NB4 (cell line): ENCODE data around the gene ZNF491.

Source experiments
- DNase-seq: peaks from one replicate; pipeline ENCODE4 v3.0.0; 2010; ENCODE audit warnings: low read depth
- H3K4me3 ChIP-seq: one replicate; pipeline ENCODE4 v1.5.1; 2011; ENCODE audit warnings: mild to moderate bottlenecking, low read depth, low read length, moderate library complexity
- MYC ChIP-seq: IDR thresholded peaks from 2 replicates; pipeline ENCODE4 v1.6.1; 2011; ENCODE audit warnings: low read depth, low read length
- POLR2A ChIP-seq: IDR thresholded peaks from 2 replicates; pipeline ENCODE4 v1.6.1; 2011; ENCODE audit warnings: mild to moderate bottlenecking; ENCODE audit not compliant: insufficient read length; ENCODE audit errors: extremely low read depth
- TF ChIP-seq, protein P1 (sequence below): IDR thresholded peaks from 2 replicates; pipeline ENCODE4 v1.6.1; 2011; ENCODE audit warnings: low read depth, low read length
- TF ChIP-seq, protein P2 (sequence below): IDR thresholded peaks from one replicate; pipeline ENCODE4 v1.5.1; 2012; ENCODE audit warnings: low read depth, low read length

Gene ZNF491

DNA sequence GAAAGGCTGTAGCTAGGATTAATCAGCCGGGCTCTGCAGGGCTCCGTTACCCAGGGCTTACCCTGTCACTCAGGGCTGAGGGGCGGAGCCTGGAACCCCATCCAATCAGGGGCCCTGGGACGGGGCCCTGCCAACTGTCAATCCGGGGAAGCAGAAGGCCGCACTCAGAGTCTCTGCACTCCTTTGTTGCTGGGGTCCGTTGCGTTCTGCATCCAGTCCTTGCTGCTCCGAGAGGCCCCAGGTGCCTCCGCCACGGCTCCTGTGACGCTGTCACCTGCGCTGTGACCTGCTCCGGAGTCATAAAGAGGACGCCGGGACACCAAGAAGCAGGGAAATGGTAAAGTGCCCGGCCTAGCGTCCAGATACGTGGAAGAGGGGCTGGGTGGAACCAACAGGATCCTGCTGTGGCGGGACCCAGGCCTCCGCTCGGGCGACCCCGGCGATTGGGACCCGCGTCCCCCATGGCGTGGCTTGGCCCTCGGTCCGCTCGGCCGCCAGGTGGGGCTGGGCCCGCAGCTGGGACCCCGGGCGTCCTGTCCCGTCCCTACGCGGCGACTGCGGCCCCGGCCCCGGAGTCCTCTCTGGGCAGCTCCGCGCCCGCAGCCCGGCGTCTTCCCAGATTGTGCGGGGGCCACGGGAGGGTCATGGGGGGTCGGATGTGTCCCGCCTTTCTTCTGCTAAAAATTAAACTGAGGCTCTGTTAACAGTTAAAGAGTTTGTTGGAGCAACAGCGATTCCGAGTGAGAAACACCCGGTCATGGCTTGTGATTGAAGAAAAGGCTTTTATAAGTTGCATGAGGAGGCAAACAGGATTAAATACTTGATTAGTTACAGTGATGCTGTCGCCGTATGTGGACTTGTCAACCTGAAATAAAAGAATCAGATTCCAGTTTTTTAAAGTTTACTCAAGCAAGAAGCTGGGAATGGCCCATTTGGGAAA, at the start of gene ZNF491:
ZNF491 (plus strand) TSS at position 133 of the 940 bp plus-strand sequence. CDS start 7,431 bp downstream, outside the sequence.
- H3K4me3 ChIP-seq: peak within 1 kb of the TSS; percentile 72
- TF ChIP-seq, protein P1, sequence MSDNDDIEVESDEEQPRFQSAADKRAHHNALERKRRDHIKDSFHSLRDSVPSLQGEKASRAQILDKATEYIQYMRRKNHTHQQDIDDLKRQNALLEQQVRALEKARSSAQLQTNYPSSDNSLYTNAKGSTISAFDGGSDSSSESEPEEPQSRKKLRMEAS: no peak
- TF ChIP-seq, protein P2, sequence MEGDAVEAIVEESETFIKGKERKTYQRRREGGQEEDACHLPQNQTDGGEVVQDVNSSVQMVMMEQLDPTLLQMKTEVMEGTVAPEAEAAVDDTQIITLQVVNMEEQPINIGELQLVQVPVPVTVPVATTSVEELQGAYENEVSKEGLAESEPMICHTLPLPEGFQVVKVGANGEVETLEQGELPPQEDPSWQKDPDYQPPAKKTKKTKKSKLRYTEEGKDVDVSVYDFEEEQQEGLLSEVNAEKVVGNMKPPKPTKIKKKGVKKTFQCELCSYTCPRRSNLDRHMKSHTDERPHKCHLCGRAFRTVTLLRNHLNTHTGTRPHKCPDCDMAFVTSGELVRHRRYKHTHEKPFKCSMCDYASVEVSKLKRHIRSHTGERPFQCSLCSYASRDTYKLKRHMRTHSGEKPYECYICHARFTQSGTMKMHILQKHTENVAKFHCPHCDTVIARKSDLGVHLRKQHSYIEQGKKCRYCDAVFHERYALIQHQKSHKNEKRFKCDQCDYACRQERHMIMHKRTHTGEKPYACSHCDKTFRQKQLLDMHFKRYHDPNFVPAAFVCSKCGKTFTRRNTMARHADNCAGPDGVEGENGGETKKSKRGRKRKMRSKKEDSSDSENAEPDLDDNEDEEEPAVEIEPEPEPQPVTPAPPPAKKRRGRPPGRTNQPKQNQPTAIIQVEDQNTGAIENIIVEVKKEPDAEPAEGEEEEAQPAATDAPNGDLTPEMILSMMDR: peak; percentile 5
- no peak for TF ChIP-seq POLR2A
- TF ChIP-seq MYC: no peak
- peak; percentile 92 for DNase-seq

DNA sequence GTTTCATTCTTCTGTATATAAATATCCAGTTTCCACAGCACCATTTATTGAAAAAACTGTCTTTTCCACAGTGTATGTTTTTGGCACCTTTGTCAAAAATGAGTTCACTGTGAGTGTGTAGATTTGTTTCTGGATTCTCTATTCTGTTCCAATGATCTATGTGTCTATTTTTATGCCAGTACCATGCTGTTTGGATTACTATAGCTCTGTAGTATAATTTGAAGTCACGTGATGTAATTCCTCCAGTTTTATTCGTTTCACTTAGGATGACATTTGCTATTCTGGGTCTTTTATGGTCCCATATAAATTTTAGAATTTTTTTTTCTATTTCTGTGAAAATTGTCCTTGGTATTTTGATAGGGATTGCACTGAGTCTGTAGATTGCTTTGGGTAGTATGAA, 48.6 kb upstream of the ZNF491 start:
- no peak for DNase-seq
- TF ChIP-seq POLR2A: no peak
- TF ChIP-seq, protein P2: no peak
- TF ChIP-seq, protein P1: no peak
- no peak for TF ChIP-seq MYC
- no peak overlapping the region for H3K4me3 ChIP-seq

DNA sequence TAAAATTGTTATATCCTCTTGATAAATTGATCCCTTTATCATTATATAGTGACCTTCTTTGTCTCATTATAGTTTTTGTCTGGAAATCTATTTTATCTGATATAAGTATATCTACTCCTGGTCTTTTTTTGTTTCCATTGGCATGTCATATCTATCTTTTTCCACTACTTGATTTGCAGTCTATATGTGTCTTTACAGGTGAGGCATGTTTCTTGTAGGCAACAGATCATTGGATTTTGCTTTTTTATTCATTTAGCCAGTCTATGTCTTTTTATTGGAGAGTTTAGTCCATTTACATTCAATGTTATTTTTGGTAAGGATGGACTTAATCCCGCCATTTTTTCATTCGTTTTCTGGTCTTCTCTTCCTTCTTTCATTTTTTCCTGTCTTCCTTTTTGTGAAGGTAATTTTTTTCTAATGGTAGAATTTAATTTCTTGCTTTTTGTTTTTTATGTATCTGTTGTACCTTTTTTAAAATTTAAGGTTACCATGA, 46.0 kb upstream of the ZNF491 start:
- no peak for DNase-seq
- no peak overlapping the region for H3K4me3 ChIP-seq
- TF ChIP-seq POLR2A (no peak), MYC (no peak)
- TF ChIP-seq, protein P1: no peak
- TF ChIP-seq, protein P2: no peak

DNA sequence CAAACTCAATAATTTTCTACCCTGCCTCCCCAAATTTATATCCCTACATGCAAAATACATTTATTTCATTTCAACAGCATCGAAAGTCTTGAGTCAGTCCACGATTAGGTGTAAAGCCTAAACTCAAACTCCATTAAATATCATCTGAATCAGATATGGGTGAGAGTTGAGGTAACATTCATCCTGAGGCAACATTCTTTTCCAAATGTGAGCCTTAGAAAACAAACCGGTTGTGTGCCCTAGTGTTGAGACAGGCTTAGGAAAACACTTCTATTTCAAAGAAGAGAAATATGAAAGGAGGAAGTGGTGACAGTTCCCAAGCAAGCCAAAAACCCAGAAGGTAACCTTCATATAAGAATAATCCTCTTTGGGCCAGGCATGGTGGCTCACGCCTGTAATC, 43.7 kb upstream of the ZNF491 start:
- DNase-seq: no peak
- no peak overlapping the region for H3K4me3 ChIP-seq
- TF ChIP-seq, protein P1: no peak
- no peak for TF ChIP-seq POLR2A
- TF ChIP-seq, protein P2: no peak

DNA sequence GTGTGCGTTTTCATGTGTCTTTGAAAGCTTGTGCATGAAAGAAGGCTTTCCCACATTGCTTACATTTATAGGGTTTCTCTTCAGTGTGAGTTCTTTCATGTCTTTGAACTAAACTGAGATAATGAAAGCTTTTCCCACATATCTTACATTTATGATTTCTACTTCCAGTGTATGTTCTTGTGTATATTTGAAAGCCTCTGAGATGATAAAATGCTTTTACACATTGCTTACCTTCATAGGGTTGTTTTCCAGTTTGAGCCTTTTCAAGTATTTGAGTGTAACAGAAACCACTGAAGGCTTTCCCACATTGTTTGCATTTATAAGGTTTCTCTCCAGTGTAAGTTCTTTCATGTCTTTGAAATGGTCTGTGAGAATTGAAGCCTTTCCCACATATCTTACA, 41.4 kb upstream of the ZNF491 start:
- no peak overlapping the region for H3K4me3 ChIP-seq
- DNase-seq: no peak
- TF ChIP-seq POLR2A (no peak), MYC (no peak)
- TF ChIP-seq, protein P2: no peak
- TF ChIP-seq, protein P1: no peak
